K562 (cell line): Measurements from ENCODE around the gene FYB1. TPM values are rescaled to one million over a fixed set of nuclear protein-coding genes. Genes with fewer than 3 reads are reported as not detected.
A peak's percentile ranks its signal among the peaks of the same experiment; 100 is the strongest.

ENCODE experiments used
- BACH1 ChIP-seq: fragments of 200-800 bp; sonication (Bioruptor generic); IDR thresholded peaks from 2 replicates; pipeline ENCODE4 v1.6.1; 2016; ENCODE audit warnings: missing genetic modification characterization, missing compliant biosample characterization
- E2F1 ChIP-seq: sonication (generic); formaldehyde crosslinking; IDR thresholded peaks from 2 replicates; pipeline ENCODE4 v1.8.1; 2023; ENCODE audit warnings: mild to moderate bottlenecking, missing genetic modification reagents, moderate library complexity
- ETV6 ChIP-seq, 3 experiments: fragments of 150-350 bp in 1 of 3; sonication (generic) in 1 of 3; formaldehyde crosslinking in 1 of 3; IDR thresholded peaks; 2 replicates each; pipeline versions ENCODE4 v1.6.1 to v1.8.0; 2014 to 2022; ENCODE audit warnings: borderline replicate concordance in 2 of 3, low read depth in 2 of 3, antibody characterized with exemption in 1 of 3, low read length in 1 of 3, mild to moderate bottlenecking in 1 of 3, missing genetic modification reagents in 1 of 3
- GTF2E2 ChIP-seq: fragments of 200-800 bp; sonication (Bioruptor generic); IDR thresholded peaks from 2 replicates; pipeline ENCODE4 v1.6.1; 2016; ENCODE audit warnings: missing genetic modification characterization, missing compliant biosample characterization
- MECOM ChIP-seq: fragments of 250-450 bp; sonication (Bioruptor Pico); IDR thresholded peaks from 2 replicates; pipeline ENCODE4 v1.8.0; 2022; ENCODE audit warnings: inconsistent platforms
- MED1 ChIP-seq: sonication (generic); formaldehyde crosslinking; IDR thresholded peaks from 2 replicates; pipeline ENCODE4 v1.8.1; 2023; ENCODE audit warnings: missing genetic modification reagents, borderline replicate concordance
- PRDM10 ChIP-seq: fragments of 450-650 bp; IDR thresholded peaks from 2 replicates; pipeline ENCODE4 v1.6.1; 2018; ENCODE audit not compliant: partially characterized antibody
- RBM39 ChIP-seq: fragments of 200-400 bp; formaldehyde crosslinking; optimal IDR thresholded peaks from 2 replicates; pipeline ENCODE3; 2018; ENCODE audit warnings: low read depth, low read length
- SREBF1 ChIP-seq: fragments of 150-350 bp; IDR thresholded peaks from 2 replicates; pipeline ENCODE4 v1.6.1; 2014; ENCODE audit warnings: antibody characterized with exemption, low read depth, low read length, borderline replicate concordance
- STAT5B ChIP-seq: fragments of 250-450 bp; sonication (Bioruptor Pico); IDR thresholded peaks from 2 replicates; pipeline ENCODE4 v1.8.0; 2021; ENCODE audit warnings: mild to moderate bottlenecking, inconsistent platforms
- TRIM28 ChIP-seq: fragments of 450-650 bp; IDR thresholded peaks from 2 replicates; pipeline ENCODE4 v1.6.1; 2017
- XRCC4 ChIP-seq: IDR thresholded peaks from one replicate; pipeline ENCODE4 v1.6.1; 2011; ENCODE audit not compliant: insufficient read depth, insufficient read length; ENCODE audit errors: extremely low read depth
- ZC3H4 ChIP-seq: sonication (generic); formaldehyde crosslinking; IDR thresholded peaks from 2 replicates; pipeline ENCODE4 v1.9.0; 2021; ENCODE audit warnings: missing genetic modification reagents, borderline replicate concordance
- ZNF324 ChIP-seq: fragments of 250-450 bp; sonication (Bioruptor Pico); IDR thresholded peaks from 2 replicates; pipeline ENCODE4 v1.4.0; 2020; ENCODE audit warnings: mild to moderate bottlenecking
- ZNF347 ChIP-seq: fragments of 450-650 bp; formaldehyde crosslinking; IDR thresholded peaks from 2 replicates; pipeline ENCODE4 v1.4.0; 2020; ENCODE audit warnings: low read depth, mild to moderate bottlenecking, moderate library complexity
- ZNF507 ChIP-seq: conservative IDR thresholded peaks from 2 replicates; pipeline ENCODE4 v1.6.1; 2017; ENCODE audit warnings: missing genetic modification characterization, missing compliant biosample characterization
- polyA plus RNA-seq, 8 experiments: library from polyadenylated mRNA; depleted of rRNA in 4 of 8; stranded (reverse) in 5 of 8; unstranded in 3 of 8; fragments of >200 nt; fragmentation: Nextera tagmentation in 2 of 8; fragmentation: Illumina TruSeq in 1 of 8; extraction: Ambion mirVana in 2 of 8; extraction: Trizol in 1 of 8; gene quantifications; 2 replicates each; pipeline versions ENCODE4 v1.2.1 to v1.2.3, GENCODE V29; 2011 to 2014; ENCODE audit warnings: inconsistent platforms in 1 of 8, missing spikeins in 1 of 8
- total RNA-seq, 7 experiments: library from RNA; depleted of rRNA in 6 of 7; stranded (reverse); fragments of >200 nt in 6 of 7; fragmentation: Illumina TruSeq in 2 of 7; extraction: Trizol in 2 of 7; gene quantifications; 2 replicates each; pipeline versions ENCODE4 v1.2.1 to v1.2.3, GENCODE V29; 2011 to 2021; ENCODE audit warnings: low replicate concordance in 1 of 7
- TF ChIP-seq, protein P1 (sequence below): fragments of 250-450 bp; sonication (Bioruptor Pico); IDR thresholded peaks from 2 replicates; pipeline ENCODE4 v1.8.0; 2021; ENCODE audit warnings: moderate library complexity, mild to moderate bottlenecking, inconsistent platforms
- TF ChIP-seq, protein P2 (sequence below), 2 experiments: IDR thresholded peaks in 1 of 2; conservative IDR thresholded peaks in 1 of 2; 2 replicates each; pipeline ENCODE4 v1.6.1; 2016; ENCODE audit warnings: low read depth in 2 of 2, mild to moderate bottlenecking in 1 of 2, missing compliant biosample characterization in 1 of 2, missing genetic modification characterization in 1 of 2, moderate library complexity in 1 of 2
- TF ChIP-seq, protein P3 (sequence below): fragments of 250-450 bp; sonication (Bioruptor Pico); IDR thresholded peaks from 2 replicates; pipeline ENCODE4 v1.5.0; 2021

FYB1 gene
- total and polyA plus RNA-seq, 9 of the 15 experiments (the other 6 are each of a cell fraction or from before 2014, with no cell fraction given) = 4.7 to 31.5 (median 9.7) TPM

GRCh38 chr5:39158127-39158593 is 61.2 kb downstream of the FYB1 start (continued):
- TF ChIP-seq, protein P1, sequence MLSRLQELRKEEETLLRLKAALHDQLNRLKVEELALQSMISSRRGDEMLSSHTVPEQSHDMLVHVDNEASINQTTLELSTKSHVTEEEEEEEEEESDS (CRISPR knock-in tag) = no peak
- TF ChIP-seq ETV6 (IDR thresholded peaks at IDR 0.05; ENCODE audit: borderline replicate concordance in 1 of 2, low read depth in 2 of 2, low read length in 1 of 2) (no peak), ETV6 (CRISPR knock-in tag; IDR thresholded peaks at IDR 0.05; ENCODE audit: borderline replicate concordance) (no peak), GTF2E2 (tag) (no peak), RBM39 (no peak), ZNF324 (CRISPR knock-in tag) (no peak), TRIM28 (no peak), MECOM (CRISPR knock-in tag) (0 out of 2 replicates have a peak, but pooled peaks have one; percentile 2), ZNF507 (tag) (no peak), STAT5B (CRISPR knock-in tag) (no peak), SREBF1 (no peak), MED1 (CRISPR knock-in tag) (no peak), PRDM10 (peak; percentile 33), ZNF347 (no peak), XRCC4 (no peak), E2F1 (CRISPR knock-in tag) (no peak), ZC3H4 (CRISPR knock-in tag) (no peak), BACH1 (no peak; the same call in 1 of the 2 replicates)
- TF ChIP-seq, protein P2, sequence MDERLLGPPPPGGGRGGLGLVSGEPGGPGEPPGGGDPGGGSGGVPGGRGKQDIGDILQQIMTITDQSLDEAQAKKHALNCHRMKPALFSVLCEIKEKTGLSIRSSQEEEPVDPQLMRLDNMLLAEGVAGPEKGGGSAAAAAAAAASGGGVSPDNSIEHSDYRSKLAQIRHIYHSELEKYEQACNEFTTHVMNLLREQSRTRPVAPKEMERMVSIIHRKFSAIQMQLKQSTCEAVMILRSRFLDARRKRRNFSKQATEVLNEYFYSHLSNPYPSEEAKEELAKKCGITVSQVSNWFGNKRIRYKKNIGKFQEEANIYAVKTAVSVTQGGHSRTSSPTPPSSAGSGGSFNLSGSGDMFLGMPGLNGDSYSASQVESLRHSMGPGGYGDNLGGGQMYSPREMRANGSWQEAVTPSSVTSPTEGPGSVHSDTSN (CRISPR knock-in tag; IDR thresholded peaks at IDR 0.05; ENCODE audit: low read depth) = no peak
- TF ChIP-seq, protein P2 (tag; conservative IDR thresholded peaks at IDR 0.05; ENCODE audit: low read depth) = no peak
- TF ChIP-seq, protein P3, sequence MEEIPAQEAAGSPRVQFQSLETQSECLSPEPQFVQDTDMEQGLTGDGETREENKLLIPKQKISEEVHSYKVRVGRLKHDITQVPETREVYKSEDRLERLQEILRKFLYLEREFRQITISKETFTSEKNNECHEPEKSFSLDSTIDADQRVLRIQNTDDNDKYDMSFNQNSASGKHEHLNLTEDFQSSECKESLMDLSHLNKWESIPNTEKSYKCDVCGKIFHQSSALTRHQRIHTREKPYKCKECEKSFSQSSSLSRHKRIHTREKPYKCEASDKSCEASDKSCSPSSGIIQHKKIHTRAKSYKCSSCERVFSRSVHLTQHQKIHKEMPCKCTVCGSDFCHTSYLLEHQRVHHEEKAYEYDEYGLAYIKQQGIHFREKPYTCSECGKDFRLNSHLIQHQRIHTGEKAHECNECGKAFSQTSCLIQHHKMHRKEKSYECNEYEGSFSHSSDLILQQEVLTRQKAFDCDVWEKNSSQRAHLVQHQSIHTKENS (CRISPR knock-in tag) = no peak
